Ascending aorta (tissue), 2 donors: ENCODE data around the gene SEMA5B. TPM values are rescaled to one million over a fixed set of nuclear protein-coding genes. Genes with fewer than 3 reads are reported as not detected.

ENCODE experiments used
- DNase-seq, 2 donors: peaks; one replicate each; pipeline ENCODE4 v3.0.0-alpha.2; 2019; ENCODE audit warnings: low spot score in 2 of 2
- H3K27ac ChIP-seq, 2 donors: fragments of 200-600 bp; sonication (generic); one replicate each; pipeline ENCODE4 v1.5.1; 2016 to 2017; ENCODE audit warnings: mild to moderate bottlenecking in 1 of 2
- H3K27me3 ChIP-seq: fragments of 200-600 bp; sonication (generic); one replicate; pipeline ENCODE4 v1.5.1; 2017
- H3K36me3 ChIP-seq, 2 donors: fragments of 200-600 bp; sonication (generic); one replicate each; pipeline ENCODE4 v1.5.1; 2016
- H3K4me1 ChIP-seq, 2 donors: fragments of 200-600 bp; sonication (generic); one replicate each; pipeline ENCODE4 v1.5.1; 2016 to 2017; ENCODE audit warnings: mild to moderate bottlenecking in 1 of 2
- H3K4me3 ChIP-seq, 2 donors: fragments of 200-600 bp; sonication (generic); one replicate each; pipeline ENCODE4 v1.5.1; 2016 to 2017; ENCODE audit warnings: mild to moderate bottlenecking in 1 of 2
- H3K9me3 ChIP-seq, 2 donors: fragments of 200-600 bp; sonication (generic); one replicate each; pipeline ENCODE4 v1.5.1; 2016
- intact Hi-C: fragments of 100-400 bp; cut with DNase I; formaldehyde crosslinking; loops from one replicate; pipeline ENCODE4 v1.15.1; 2023
- total RNA-seq: library from RNA; depleted of rRNA; stranded (reverse); fragments of >200 nt; gene quantifications from one replicate; pipeline ENCODE4 v1.1.0, GENCODE V29; 2016
- TF ChIP-seq, protein P1 (sequence below), 3 experiments: fragments of 200-600 bp in 2 of 3; fragments of 450-650 bp in 1 of 3; sonication (generic) in 2 of 3; IDR thresholded peaks; one replicate each; pipeline ENCODE4 v1.5.1; 2016 to 2019; ENCODE audit warnings: antibody characterized with exemption in 3 of 3, mild to moderate bottlenecking in 1 of 3, moderate library complexity in 1 of 3

The SEMA5B gene
- total RNA-seq, 1 donor from 2014 or later = 0.85 TPM

DNA sequence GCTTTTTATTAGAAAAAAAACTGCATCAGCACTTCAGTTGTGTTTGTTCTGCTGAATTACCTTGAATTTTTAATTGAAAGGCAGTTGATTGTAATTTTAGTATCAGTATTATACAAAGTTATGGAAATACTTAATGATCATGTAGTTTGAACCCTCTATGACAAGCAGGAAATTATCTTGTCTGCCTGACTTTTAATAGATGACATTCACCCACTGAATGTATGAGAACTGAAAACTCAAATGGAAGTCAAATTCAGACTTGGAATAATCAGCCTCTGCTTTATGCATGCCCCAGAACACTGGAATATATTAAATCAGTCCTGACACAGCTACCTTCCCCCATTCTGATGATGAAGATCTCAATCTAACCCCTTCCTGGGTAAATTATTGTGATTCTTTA is 159.2 kb downstream of the SEMA5B start:
- Histone ChIP-seq H3K9me3 (no peaks in the 10 kb centered on the region), H3K4me1 (no peaks in the 10 kb centered on the region), H3K27me3 (no peaks in the 10 kb centered on the region), H3K27ac (no peak overlapping the region), H3K36me3 (peaks cover 0 to 6% of the 10 kb centered on the region in 2 donors), H3K4me3 (no peak overlapping the region)
- no peak for DNase-seq
- TF ChIP-seq, protein P1, sequence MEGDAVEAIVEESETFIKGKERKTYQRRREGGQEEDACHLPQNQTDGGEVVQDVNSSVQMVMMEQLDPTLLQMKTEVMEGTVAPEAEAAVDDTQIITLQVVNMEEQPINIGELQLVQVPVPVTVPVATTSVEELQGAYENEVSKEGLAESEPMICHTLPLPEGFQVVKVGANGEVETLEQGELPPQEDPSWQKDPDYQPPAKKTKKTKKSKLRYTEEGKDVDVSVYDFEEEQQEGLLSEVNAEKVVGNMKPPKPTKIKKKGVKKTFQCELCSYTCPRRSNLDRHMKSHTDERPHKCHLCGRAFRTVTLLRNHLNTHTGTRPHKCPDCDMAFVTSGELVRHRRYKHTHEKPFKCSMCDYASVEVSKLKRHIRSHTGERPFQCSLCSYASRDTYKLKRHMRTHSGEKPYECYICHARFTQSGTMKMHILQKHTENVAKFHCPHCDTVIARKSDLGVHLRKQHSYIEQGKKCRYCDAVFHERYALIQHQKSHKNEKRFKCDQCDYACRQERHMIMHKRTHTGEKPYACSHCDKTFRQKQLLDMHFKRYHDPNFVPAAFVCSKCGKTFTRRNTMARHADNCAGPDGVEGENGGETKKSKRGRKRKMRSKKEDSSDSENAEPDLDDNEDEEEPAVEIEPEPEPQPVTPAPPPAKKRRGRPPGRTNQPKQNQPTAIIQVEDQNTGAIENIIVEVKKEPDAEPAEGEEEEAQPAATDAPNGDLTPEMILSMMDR (IDR thresholded peaks at IDR 0.05) = no peak
- intact Hi-C loops = no loop called here

DNA sequence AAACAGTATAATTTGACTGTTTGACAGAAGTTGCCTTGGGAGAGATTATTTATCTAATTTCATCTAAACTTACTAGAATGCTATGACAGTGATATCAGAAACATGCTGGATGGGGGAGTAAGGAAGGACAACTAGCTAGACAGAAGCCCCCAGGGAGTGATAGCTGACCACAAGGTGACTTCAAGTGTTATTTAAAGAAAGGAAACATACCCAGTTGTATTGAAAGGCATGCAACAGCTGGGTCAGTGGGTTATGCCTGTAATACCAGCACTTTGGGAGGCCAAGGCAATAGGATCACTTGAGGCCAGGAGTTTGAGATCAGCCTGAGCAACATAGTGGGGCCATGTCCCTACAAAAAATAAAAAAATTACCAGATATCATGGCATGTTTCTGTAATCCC is 163.1 kb downstream of the SEMA5B start:
- intact Hi-C loops = no loop called here
- no peaks in the 10 kb centered on the region for H3K9me3 ChIP-seq
- peaks cover 2 to 3% of the 10 kb centered on the region in 2 donors for H3K36me3 ChIP-seq
- TF ChIP-seq, protein P1 (IDR thresholded peaks at IDR 0.05) = no peak
- no peak overlapping the region for H3K4me3 ChIP-seq
- no peak overlapping the region for H3K27ac ChIP-seq
- no peaks in the 10 kb centered on the region for H3K27me3 ChIP-seq
- no peak for DNase-seq
- H3K4me1 ChIP-seq = no peaks in the 10 kb centered on the region

DNA sequence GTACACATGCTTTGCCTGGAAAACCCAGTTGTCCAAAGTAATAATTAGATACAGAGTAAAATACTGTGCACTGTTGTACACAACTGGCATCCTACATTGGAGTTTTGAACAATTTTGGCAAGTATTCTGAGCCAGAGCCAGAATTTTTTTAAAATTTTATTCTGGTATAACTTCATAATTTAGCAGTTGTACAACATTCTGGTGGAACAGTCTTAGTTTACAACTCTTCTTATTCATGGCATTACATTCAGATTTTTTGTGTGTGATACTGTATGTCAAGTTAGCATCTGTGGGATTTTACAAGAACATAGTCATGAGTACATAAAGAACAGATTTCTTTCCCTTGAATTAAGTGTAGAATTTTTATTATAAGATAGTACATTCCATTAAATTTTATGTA is 165.2 kb downstream of the SEMA5B start:
- DNase-seq = no peak
- Histone ChIP-seq H3K27me3 (no peaks in the 10 kb centered on the region), H3K4me1 (peaks cover 0 to 2% of the 10 kb centered on the region in 2 donors), H3K36me3 (peaks cover 2 to 3% of the 10 kb centered on the region in 2 donors), H3K27ac (no peak overlapping the region), H3K9me3 (no peaks in the 10 kb centered on the region), H3K4me3 (no peak overlapping the region)
- intact Hi-C loops = no loop called here
- TF ChIP-seq, protein P1 (IDR thresholded peaks at IDR 0.05) = no peak

Other genes starting within 250 kb of the SEMA5B start
- 2.4 TPM for gene HSPBAP1, start 233.9 kb downstream of the SEMA5B start, total RNA-seq
- 3.2 TPM for gene SLC49A4, start 232.7 kb downstream of the SEMA5B start, total RNA-seq
- gene PDIA5, start 39.3 kb upstream of the SEMA5B start, total RNA-seq = 21.3 TPM
- 6.4 TPM for gene SEC22A, start 174.2 kb upstream of the SEMA5B start, total RNA-seq